GM12873 (cell line): ENCODE data around the gene CFAP119.

Experiments
- TF ChIP-seq, protein P1 (sequence below): IDR thresholded peaks from 2 replicates; pipeline ENCODE4 v1.5.1; 2012; ENCODE audit warnings: low read depth, mild to moderate bottlenecking, moderate library complexity, low read length, control low read depth; ENCODE audit not compliant: insufficient read depth; ENCODE audit errors: missing control alignments

Gene CFAP119

DNA sequence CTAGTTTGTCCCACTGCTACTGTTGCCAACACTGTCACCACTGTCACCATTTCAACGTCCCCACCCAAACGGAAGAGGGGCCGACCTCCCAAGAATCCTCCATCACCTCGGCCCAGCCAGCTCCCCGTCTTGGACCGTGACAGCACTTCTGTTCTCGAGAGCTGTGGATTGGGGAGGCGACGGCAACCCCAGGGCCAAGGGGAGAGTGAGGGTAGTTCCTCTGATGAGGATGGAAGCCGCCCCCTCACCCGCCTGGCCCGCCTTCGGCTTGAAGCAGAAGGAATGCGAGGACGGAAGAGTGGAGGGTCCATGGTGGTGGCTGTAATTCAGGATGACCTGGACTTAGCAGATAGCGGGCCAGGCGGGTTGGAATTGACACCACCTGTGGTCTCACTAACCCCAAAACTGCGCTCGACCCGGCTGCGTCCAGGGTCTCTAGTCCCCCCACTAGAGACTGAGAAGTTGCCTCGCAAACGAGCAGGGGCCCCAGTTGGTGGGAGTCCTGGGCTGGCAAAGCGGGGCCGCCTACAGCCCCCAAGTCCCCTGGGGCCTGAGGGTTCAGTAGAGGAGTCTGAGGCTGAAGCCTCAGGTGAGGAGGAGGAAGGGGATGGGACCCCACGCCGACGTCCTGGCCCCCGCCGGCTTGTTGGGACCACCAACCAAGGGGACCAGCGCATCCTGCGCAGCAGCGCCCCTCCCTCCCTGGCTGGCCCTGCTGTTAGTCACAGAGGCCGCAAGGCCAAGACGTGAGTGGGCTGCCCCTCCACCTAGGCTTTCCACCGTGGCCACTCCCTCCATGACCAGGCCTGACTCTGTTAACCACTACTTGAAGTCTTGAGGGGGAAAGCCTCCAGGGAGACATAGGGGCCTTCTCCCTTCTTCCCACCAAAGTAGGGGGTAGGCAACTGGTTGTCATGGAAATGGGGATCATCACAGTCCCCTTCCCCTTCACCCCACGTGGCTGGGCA is 22.6 kb downstream of the CFAP119 start:
- TF ChIP-seq, protein P1, sequence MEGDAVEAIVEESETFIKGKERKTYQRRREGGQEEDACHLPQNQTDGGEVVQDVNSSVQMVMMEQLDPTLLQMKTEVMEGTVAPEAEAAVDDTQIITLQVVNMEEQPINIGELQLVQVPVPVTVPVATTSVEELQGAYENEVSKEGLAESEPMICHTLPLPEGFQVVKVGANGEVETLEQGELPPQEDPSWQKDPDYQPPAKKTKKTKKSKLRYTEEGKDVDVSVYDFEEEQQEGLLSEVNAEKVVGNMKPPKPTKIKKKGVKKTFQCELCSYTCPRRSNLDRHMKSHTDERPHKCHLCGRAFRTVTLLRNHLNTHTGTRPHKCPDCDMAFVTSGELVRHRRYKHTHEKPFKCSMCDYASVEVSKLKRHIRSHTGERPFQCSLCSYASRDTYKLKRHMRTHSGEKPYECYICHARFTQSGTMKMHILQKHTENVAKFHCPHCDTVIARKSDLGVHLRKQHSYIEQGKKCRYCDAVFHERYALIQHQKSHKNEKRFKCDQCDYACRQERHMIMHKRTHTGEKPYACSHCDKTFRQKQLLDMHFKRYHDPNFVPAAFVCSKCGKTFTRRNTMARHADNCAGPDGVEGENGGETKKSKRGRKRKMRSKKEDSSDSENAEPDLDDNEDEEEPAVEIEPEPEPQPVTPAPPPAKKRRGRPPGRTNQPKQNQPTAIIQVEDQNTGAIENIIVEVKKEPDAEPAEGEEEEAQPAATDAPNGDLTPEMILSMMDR, result no peak

DNA sequence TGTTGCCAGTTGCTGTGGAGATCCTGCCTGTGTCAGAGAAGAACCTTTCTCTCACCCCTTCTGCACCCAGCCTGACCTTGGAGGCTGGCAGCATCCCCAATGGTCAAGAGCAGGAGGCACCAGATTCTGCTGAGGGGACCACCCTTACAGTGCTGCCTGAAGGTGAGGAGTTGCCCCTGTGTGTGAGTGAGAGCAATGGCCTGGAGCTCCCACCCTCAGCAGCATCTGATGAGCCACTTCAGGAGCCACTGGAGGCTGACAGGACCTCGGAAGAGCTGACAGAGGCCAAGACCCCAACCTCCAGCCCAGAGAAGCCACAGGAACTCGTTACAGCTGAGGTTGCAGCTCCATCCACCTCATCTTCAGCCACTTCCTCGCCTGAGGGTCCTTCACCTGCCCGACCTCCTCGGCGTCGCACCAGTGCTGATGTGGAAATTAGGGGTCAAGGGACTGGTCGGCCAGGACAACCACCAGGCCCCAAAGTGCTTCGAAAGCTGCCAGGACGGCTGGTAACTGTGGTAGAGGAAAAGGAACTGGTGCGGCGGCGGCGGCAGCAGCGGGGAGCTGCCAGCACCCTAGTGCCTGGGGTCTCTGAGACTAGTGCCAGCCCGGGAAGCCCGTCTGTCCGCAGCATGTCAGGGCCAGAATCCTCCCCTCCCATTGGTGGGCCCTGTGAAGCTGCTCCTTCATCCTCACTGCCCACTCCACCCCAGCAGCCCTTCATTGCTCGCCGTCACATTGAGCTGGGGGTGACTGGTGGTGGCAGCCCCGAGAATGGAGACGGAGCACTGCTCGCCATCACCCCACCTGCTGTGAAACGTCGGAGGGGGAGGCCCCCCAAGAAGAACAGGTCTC is 23.8 kb downstream of the CFAP119 start:
- TF ChIP-seq, protein P1, result no peak

DNA sequence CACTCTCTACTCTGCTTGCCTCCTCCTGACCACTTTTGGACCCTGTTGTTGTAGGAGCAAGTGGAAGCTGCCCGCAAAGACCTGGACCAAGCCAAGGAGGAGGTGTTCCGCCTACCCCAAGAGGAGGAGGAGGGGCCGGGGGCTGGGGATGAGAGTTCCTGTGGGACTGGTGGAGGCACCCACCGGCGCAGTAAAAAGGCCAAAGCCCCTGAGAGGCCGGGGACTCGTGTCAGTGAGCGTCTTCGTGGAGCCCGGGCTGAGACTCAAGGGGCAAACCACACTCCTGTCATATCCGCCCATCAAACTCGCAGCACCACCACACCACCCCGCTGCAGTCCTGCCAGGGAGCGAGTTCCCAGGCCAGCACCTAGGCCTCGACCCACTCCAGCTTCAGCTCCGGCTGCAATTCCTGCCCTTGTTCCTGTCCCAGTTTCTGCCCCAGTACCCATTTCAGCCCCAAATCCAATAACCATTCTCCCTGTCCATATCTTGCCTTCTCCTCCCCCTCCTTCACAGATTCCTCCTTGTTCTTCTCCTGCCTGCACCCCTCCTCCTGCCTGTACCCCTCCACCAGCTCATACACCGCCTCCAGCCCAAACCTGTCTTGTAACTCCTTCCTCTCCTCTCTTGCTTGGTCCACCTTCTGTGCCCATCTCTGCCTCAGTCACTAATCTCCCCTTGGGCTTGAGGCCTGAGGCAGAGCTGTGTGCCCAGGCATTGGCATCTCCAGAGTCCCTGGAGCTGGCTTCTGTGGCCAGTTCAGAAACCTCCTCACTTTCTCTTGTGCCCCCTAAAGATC is 24.7 kb downstream of the CFAP119 start:
- TF ChIP-seq, protein P1, result no peak

DNA sequence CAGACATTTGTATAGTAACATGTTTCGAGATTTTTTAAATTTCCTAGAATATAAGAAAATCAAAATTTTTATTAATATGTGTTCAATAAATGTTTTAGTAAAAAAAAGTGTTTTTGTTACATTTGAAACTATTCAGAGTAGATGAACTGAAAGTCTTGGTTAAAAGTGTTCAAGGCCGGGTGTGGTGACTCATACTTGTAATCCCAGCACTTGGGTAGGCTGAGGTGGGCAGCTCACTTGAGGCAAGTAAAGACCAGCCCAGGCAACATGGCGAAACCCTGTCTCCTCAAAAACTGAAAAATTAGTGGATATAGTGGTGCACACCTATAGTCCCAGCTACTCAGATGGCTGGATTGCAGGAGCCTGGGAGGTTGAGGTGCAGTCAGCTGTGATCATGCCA is 30.5 kb downstream of the CFAP119 start:
- TF ChIP-seq, protein P1, result no peak

DNA sequence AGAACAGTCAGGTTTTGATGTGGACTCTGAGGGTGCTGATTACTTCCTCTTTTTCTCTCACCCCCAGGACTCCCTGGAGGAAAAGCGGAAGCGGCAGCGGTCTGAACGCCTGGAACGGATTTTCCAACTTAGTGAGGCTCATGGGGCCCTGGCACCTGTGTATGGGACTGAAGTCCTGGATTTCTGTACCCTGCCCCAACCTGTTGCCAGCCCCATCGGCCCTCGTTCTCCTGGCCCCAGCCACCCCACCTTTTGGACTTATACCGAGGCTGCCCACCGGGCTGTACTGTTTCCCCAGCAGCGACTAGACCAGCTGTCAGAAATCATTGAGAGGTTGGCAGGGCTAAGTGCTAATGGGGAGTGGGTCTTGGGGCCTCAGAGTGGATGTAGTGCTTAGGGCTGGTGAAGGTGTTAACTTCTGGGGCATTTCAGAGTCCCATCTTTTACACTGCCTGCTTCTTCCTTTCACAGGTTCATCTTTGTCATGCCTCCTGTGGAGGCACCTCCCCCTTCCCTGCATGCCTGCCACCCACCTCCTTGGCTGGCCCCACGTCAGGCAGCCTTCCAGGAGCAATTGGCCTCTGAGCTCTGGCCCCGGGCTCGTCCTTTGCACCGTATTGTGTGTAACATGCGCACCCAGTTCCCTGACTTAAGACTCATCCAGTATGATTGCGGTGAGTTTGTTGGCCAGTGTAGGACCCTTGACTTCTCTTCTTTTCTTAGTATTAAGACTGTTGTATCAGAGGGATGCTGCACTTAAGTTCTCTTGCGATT is 32.8 kb downstream of the CFAP119 start:
- TF ChIP-seq, protein P1, result no peak

DNA sequence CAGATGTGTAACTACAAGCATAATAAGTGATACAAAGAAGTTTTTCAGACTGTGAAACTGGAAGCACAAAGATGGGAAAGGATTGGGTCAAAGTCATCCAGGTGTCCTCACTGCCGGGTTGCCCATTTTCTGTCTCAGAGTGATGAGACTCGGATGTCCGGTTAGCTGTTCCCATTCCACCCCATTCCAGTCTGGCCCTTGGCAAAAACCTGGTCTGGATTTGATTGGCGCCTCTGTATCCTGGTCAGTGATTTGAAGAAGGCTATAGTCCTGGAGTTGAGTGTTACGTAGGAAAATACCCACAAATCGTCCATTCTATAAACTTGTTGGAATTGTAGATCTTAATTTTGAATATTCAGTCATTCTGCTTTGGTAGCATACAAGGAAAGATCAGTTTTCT is 33.5 kb downstream of the CFAP119 start:
- TF ChIP-seq, protein P1, result no peak
